GM12878 (cell line): Measurements from ENCODE around the gene PLXNB2. TPM values are rescaled to one million over a fixed set of nuclear protein-coding genes. Genes with fewer than 3 reads are reported as not detected.

Source experiments
- CUX1 ChIP-seq: IDR thresholded peaks from 2 replicates; pipeline ENCODE4 v1.6.1; 2012; ENCODE audit warnings: improper control_type of control experiment, low read depth, low read length; ENCODE audit not compliant: insufficient replicate concordance
- EGR1 ChIP-seq, 2 experiments: IDR thresholded peaks; 1 replicate in 1 of 2; 2 replicates in 1 of 2; pipeline ENCODE4 v1.6.1; 2011 to 2012; ENCODE audit warnings: low read depth in 2 of 2, low read length in 2 of 2, borderline replicate concordance in 1 of 2, mild to moderate bottlenecking in 1 of 2, moderate library complexity in 1 of 2
- FOS ChIP-seq: IDR thresholded peaks from 3 replicates; pipeline ENCODE4 v1.6.1; 2011; ENCODE audit warnings: borderline replicate concordance; ENCODE audit not compliant: insufficient read length; ENCODE audit errors: extremely low read depth
- HDAC2 ChIP-seq: fragments of 200-600 bp; sonication (generic); IDR thresholded peaks from 2 replicates; pipeline ENCODE4 v1.6.1; 2017
- IKZF2 ChIP-seq, 2 experiments: fragments of 450-650 bp; IDR thresholded peaks; 2 replicates each; pipeline ENCODE4 v1.6.1; 2017; ENCODE audit warnings: mild to moderate bottlenecking in 2 of 2, moderate library complexity in 2 of 2
- KLF5 ChIP-seq: fragments of 450-650 bp; IDR thresholded peaks from 2 replicates; pipeline ENCODE4 v1.6.1; 2014; ENCODE audit warnings: mild to moderate bottlenecking; ENCODE audit not compliant: partially characterized antibody
- NR2C2 ChIP-seq: IDR thresholded peaks from 2 replicates; pipeline ENCODE4 v1.6.1; 2011; ENCODE audit warnings: borderline replicate concordance, low read depth; ENCODE audit not compliant: control insufficient read depth, insufficient read length
- RBBP5 ChIP-seq: fragments of 200-600 bp; sonication (generic); conservative IDR thresholded peaks from 2 replicates; pipeline ENCODE4 v1.6.1; 2016
- RCOR1 ChIP-seq: conservative IDR thresholded peaks from 2 replicates; pipeline ENCODE4 v1.6.1; 2012; ENCODE audit warnings: low read depth, low read length, improper control_type of control experiment
- SIX5 ChIP-seq: IDR thresholded peaks from 2 replicates; pipeline ENCODE4 v1.6.1; 2011; ENCODE audit warnings: mild to moderate bottlenecking, low read depth, low read length, moderate library complexity; ENCODE audit not compliant: severe bottlenecking
- ZNF384 ChIP-seq: IDR thresholded peaks from 2 replicates; pipeline ENCODE4 v1.6.1; 2012; ENCODE audit warnings: low read depth, mild to moderate bottlenecking, low read length, improper control_type of control experiment, borderline replicate concordance
- ZNF687 ChIP-seq: fragments of 450-650 bp; IDR thresholded peaks from 2 replicates; pipeline ENCODE4 v1.6.1; 2017; ENCODE audit warnings: mild to moderate bottlenecking, moderate library complexity
- polyA plus RNA-seq, 11 experiments: library from polyadenylated mRNA; depleted of rRNA in 4 of 11; unstranded in 6 of 11; stranded (reverse) in 5 of 11; fragments of >200 nt; fragmentation: Nextera tagmentation in 4 of 11; fragmentation: Illumina TruSeq in 1 of 11; extraction: Ambion mirVana in 4 of 11; extraction: Trizol in 1 of 11; gene quantifications; 1 replicate in 1 of 11; 2 replicates in 10 of 11; pipeline versions ENCODE4 v1.2.1 to v1.2.3, GENCODE V29; 2011 to 2016; ENCODE audit warnings: inconsistent platforms in 2 of 11, missing spikeins in 2 of 11, low read depth in 1 of 11
- total RNA-seq, 4 experiments: library from RNA; depleted of rRNA in 3 of 4; stranded (reverse); fragments of >200 nt in 3 of 4; fragmentation: Illumina TruSeq in 1 of 4; extraction: Trizol in 1 of 4; gene quantifications; 2 replicates each; pipeline versions ENCODE4 v1.2.1 to v1.2.3, GENCODE V29; 2013 to 2021
- TF ChIP-seq, protein P1 (sequence below): IDR thresholded peaks from 2 replicates; pipeline ENCODE4 v1.6.1; 2012; ENCODE audit warnings: low read depth, low read length, improper control_type of control experiment
- TF ChIP-seq, protein P2 (sequence below): fragments of 450-650 bp; IDR thresholded peaks from 2 replicates; pipeline ENCODE4 v1.6.1; 2017; ENCODE audit warnings: low read depth, mild to moderate bottlenecking, moderate library complexity
- TF ChIP-seq, protein P3 (sequence below): fragments of 450-650 bp; IDR thresholded peaks from 2 replicates; pipeline ENCODE4 v1.6.1; 2017; ENCODE audit warnings: antibody characterized with exemption, mild to moderate bottlenecking, moderate library complexity

PLXNB2 gene
- total and polyA plus RNA-seq, 10 of the 15 experiments (the other 5 are each of a cell fraction or from before 2014, with no cell fraction given): 0.68 to 134 (median 41.9) TPM

- no peak for TF ChIP-seq ZNF687
- TF ChIP-seq CUX1: no peak
- no peak for TF ChIP-seq NR2C2
- TF ChIP-seq IKZF2 (IDR thresholded peaks at IDR 0.05): no peak
- TF ChIP-seq, protein P1, sequence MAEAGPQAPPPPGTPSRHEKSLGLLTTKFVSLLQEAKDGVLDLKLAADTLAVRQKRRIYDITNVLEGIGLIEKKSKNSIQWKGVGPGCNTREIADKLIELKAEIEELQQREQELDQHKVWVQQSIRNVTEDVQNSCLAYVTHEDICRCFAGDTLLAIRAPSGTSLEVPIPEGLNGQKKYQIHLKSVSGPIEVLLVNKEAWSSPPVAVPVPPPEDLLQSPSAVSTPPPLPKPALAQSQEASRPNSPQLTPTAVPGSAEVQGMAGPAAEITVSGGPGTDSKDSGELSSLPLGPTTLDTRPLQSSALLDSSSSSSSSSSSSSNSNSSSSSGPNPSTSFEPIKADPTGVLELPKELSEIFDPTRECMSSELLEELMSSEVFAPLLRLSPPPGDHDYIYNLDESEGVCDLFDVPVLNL: no peak
- no peak for TF ChIP-seq KLF5
- TF ChIP-seq EGR1 (IDR thresholded peaks at IDR 0.05; ENCODE audit: borderline replicate concordance in 1 of 2, low read depth in 2 of 2, low read length in 2 of 2): no peak
- TF ChIP-seq, protein P2, sequence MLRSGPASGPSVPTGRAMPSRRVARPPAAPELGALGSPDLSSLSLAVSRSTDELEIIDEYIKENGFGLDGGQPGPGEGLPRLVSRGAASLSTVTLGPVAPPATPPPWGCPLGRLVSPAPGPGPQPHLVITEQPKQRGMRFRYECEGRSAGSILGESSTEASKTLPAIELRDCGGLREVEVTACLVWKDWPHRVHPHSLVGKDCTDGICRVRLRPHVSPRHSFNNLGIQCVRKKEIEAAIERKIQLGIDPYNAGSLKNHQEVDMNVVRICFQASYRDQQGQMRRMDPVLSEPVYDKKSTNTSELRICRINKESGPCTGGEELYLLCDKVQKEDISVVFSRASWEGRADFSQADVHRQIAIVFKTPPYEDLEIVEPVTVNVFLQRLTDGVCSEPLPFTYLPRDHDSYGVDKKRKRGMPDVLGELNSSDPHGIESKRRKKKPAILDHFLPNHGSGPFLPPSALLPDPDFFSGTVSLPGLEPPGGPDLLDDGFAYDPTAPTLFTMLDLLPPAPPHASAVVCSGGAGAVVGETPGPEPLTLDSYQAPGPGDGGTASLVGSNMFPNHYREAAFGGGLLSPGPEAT: no peak
- TF ChIP-seq HDAC2: no peak
- TF ChIP-seq SIX5: no peak
- no peak for TF ChIP-seq RBBP5
- TF ChIP-seq ZNF384: no peak
- no peak for TF ChIP-seq RCOR1
- TF ChIP-seq, protein P3, sequence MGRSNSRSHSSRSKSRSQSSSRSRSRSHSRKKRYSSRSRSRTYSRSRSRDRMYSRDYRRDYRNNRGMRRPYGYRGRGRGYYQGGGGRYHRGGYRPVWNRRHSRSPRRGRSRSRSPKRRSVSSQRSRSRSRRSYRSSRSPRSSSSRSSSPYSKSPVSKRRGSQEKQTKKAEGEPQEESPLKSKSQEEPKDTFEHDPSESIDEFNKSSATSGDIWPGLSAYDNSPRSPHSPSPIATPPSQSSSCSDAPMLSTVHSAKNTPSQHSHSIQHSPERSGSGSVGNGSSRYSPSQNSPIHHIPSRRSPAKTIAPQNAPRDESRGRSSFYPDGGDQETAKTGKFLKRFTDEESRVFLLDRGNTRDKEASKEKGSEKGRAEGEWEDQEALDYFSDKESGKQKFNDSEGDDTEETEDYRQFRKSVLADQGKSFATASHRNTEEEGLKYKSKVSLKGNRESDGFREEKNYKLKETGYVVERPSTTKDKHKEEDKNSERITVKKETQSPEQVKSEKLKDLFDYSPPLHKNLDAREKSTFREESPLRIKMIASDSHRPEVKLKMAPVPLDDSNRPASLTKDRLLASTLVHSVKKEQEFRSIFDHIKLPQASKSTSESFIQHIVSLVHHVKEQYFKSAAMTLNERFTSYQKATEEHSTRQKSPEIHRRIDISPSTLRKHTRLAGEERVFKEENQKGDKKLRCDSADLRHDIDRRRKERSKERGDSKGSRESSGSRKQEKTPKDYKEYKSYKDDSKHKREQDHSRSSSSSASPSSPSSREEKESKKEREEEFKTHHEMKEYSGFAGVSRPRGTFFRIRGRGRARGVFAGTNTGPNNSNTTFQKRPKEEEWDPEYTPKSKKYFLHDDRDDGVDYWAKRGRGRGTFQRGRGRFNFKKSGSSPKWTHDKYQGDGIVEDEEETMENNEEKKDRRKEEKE: no peak
- TF ChIP-seq FOS: no peak
These were observed 80.6 kb downstream of the PLXNB2 start (continued) for GRCh38 chr22:50226875-50227165.
